Inflammatory macrophage (primary cell): ENCODE results near the gene BTN3A1.

Experiments used
- DNase-seq, 2 donors: peaks; one replicate each; pipeline ENCODE4 v3.0.0-alpha.2; 2020 to 2022

BTN3A1 gene

DNA sequence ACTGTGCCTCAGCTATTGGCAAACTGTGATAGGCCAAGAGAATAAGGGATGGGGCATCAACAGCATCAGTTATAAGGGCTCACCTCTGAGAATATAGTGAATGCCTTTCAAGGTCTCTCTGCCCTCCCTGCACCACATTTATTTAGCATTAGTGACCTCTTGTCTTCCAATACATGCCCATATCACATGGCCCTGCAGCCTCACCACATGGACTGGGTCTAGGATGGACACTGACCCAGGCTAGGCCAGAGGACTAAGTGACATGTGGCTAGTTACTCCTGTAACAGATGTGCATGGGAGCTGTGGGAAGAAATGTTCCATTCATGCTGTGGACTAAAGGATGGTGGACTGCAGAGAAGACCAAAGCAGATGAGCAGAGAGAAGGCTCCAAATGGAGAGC, 22.3 kb upstream of the BTN3A1 start:
- no peak for DNase-seq

DNA sequence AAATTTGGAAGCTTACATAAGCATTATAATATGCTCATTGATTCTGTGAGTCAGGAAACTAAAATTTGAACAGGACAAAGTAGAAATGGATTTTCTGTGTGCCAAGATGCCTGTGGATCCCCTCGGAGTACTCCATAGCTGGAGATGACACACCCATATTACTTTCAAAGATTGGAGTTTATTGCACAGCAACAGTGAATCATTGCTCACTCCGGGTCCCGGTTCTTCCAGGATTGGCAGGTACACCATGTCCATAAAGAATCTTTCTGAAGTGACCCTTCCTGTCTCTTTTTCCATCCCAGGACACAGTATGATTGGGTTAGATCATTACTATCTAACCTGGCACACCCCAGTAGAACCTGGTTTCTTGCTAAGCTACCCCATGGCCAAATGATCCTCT, 21.8 kb upstream of the BTN3A1 start:
- DNase-seq, result no peak

DNA sequence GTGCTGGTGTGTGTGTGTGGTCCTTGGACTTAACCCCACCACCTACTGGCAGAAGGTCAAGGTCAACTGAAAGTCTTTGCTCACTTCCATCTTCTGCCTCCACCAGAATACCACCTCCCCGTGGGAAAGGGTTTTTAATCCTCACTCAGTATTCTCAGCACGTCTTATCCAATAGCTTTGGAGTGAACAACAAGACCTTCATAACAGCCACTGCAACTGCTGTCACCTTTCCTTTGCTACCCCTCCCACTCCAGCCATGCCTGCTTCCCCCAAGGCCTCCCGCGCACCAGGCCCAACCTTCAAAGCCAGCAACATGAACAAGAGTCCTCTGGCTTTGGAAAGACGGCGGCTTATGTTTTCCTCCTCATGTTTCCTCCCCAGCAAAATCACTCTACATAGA, 20.0 kb upstream of the BTN3A1 start:
- DNase-seq, result no peak

DNA sequence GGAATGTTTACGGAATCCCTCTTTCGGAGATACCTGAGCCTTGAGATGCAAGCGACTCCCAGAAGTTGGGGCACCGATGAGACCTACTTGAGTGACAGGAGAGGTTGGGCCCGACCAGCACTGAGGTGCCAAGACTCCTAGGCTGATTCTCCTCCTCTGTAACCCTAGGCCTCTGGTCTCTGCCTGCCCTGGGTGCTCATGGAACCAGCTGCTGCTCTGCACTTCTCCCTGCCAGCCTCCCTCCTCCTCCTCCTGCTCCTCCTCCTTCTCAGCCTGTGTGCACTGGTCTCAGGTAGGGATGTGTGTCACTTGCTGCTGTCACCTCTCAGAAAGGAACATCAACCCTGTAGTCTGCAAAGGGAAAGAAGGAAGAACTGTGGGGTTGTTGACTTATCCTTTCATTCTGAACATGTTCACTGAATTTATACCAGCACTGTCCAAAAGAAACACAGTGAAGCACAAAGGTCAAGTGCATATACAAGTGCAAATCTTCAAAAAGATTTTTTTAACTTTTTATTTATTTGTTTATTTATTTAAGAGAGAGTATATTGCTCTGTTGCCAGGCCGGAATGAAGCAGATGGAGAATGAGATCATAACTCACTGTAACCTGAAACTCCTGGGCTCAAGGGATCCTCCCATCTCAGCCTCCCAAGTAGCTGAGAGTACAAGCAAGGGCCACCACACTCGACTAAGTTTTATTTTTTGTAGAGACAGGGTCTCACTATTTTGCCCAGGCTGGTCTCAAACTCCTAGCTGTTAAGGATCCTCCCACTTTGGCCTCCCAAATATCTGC, 18.3 kb upstream of the BTN3A1 start:
- DNase-seq, result no peak

DNA sequence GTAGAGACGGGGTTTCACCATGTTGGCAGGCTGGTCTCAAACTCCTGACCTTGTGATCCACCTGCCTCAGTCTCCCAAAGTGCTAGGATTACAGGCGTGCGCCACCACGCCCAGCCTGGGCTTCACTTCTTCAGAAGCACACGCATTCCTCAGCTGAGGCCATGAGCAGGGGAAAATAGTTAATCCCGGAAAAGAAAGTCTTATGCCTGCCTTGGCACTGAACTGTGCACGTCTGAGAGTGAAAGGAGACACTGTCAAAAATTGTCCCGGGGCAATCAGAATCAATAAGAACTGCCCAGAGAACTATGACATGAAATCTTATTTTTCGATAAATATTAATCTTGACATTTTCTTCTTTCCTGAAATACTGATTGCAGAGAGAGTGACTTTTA, 16.3 kb upstream of the BTN3A1 start:
- no peak for DNase-seq

DNA sequence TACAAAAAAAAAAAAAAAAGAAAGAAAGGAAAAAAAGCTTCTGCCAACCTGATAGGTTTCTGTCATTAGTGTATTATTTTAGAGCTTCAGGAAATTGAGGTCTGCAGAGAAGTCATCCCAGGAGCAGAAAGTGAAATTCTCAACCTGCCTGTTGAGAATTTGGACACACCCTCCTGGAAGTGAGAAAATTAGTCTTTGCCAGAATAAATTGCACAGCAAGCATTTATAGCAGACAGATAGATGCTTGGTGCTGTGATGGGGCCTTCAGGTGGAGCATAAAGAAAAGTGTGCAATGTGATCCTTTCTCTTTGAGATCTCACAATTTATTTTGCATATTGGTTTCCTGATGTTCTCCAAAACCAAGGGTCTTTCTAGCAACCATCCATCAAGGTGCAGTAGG, 14.5 kb upstream of the BTN3A1 start:
- no peak for DNase-seq

DNA sequence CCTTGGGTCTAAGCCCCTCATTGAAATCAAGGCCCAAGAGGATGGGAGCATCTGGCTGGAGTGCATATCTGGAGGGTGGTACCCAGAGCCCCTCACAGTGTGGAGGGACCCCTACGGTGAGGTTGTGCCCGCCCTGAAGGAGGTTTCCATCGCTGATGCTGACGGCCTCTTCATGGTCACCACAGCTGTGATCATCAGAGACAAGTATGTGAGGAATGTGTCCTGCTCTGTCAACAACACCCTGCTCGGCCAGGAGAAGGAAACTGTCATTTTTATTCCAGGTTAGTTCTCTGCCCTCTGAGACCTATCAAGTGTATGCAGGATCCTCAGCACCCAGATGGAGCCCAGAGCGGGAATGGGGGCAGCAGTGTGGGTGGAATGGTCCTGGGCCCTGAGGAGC, 14.1 kb upstream of the BTN3A1 start:
- no peak for DNase-seq

DNA sequence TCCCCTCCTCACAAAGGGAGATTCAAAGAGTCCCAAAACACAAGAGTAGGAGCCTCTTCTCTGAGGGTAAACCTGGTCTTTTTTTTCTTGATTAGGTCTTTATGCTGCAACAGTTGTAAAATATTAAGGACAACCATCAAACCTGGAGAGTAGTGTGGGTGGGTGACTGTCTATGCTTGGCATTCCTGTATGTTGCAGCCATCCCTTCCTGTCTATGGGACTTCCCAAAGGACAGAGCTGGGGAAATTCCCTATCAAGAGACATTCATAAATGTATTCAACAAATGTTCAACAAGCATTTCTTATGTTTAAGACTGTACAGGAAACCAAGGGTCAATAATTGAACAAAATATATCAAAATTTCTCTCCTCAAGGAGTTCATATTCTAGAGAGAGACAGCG, 13.6 kb upstream of the BTN3A1 start:
- DNase-seq, result no peak

DNA sequence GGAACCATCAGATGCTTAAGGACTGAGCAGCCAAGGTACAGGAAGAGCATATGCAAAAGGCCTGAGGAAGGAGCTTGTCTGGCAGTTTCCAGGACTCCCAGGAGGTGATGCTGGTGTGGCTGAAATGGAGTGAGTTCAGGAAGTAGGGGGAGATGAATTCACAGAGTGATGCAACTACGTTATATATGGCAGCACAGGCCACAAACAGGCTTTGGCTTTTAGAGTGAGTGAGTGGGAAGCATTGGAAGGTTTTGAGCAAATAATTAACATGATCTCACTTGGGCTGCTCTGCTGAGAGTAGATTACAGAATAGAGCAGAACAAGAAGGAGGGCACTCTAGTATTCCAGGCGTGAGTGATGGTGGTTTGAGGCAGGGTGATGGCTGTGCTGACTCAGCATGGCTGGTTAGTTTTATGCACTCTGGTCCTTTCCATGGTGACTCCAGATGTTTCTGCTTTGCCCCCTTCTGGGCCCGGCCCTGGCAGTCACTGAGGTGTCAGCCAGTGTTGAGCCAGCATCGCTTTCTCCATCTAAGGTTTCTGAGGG, 12.7 kb upstream of the BTN3A1 start:
- DNase-seq, result peak; percentile 64 to 68

DNA sequence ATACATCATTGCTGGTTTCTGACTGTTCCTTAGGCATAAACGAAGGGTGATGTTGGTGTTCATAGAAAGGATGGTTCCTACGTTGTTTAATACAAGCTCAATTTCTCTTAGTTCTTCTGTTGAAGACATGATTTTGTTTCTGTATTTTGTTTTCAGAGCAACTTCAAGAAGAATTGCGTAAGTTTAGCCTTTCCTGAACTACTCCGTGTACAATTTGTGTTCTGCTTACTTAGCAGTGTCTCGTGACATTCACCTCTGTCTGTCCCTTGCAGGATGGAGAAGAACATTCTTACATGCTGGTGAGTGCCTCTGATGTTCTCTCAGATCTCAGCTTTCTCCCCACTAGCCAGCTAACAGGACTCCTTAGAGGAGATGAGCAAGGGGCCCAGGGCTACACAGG, 11.5 kb upstream of the BTN3A1 start:
- DNase-seq, result peak in 1 of 2 donors; percentile 32

DNA sequence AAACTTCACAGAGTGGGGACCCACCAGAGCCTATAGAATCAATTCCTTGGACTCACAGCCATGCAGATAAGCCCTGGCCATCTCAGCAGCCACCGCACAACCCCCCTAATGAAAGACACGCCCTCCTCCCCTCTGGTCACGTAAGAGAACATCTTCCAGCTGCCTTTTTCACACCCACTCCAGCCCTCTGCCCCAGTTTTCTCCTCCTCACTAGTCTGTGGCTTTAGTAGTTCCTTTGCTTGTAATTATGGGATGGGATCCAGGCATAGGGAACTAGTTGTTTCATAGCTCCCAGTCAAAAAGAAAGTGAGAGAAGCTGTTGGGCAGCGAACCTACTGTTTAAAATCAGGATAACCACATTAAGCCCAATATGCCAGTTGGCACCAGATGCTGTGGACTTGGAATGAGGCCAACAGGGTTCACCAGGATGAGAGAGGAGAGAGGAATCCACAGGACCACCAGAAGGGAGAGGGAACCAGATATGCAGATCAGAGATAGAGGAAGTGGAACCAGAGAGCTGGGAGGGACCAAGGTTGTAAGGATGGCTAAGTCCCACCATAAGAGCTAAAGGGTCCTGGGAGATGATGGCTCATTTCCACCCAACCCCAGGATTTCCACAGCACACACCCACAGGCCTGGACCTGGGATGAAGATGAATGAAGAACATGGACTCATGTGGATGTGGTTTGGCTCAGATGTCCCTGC, 9.0 kb upstream of the BTN3A1 start:
- peak; percentile 64 to 71 for DNase-seq

DNA sequence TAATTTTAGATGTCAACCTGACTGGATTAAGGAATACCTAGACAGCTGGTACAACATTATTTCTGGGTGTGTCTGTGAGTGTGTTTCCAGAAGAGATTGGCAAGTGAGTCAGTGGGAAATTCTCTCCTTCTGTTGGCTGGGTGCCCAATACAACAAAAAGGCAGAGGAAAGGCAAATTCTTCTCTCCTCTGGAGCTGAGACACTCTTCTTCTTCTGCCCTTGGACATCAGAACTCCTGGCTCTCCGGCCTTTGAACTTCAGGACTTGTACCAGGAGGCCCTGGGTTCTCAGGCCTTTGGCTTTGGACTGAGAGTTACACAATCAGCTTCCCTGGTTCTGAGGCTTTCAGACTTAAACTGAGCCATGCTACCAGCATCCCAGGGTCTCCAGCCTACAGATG, 7.8 kb upstream of the BTN3A1 start:
- no peak for DNase-seq

DNA sequence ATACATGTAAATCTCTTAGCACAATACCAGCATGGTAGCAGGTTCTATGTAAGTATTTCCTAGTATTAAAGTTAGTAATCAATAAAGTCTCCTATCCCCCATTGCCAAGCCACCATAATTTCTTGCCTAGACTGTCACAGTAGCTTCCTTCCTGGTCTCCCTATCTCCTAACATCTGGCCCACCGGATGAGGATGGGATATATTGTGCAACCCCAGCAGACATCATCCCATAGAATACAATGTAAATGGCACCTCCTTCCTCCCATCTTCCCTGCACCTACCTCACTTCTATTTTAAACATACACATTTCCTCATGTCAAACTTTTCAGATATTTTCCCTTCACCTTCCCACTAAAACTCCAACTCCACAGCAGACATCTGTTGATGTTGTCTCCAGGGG, 3.5 kb upstream of the BTN3A1 start:
- DNase-seq, result no peak

DNA sequence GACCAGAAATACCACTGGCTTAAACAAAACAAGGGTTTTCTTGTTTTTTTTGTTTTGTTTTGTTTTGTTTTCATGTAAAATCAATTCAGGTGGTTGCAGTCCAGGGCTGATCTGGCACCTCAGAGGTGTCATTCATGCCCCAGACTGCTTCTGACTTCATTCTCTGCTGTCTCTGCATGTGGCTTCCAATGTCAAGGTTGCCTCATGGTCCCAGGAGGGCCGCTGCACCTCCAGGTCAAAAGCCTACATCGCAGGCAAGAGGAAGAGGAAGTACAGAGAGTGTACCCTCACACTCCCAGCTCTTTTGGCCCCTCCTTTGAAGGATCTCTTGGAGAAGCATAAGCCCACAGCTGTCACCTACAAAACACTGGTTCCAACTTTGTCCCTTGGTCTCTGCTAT, 1.4 kb upstream of the BTN3A1 start:
- DNase-seq, result no peak

DNA sequence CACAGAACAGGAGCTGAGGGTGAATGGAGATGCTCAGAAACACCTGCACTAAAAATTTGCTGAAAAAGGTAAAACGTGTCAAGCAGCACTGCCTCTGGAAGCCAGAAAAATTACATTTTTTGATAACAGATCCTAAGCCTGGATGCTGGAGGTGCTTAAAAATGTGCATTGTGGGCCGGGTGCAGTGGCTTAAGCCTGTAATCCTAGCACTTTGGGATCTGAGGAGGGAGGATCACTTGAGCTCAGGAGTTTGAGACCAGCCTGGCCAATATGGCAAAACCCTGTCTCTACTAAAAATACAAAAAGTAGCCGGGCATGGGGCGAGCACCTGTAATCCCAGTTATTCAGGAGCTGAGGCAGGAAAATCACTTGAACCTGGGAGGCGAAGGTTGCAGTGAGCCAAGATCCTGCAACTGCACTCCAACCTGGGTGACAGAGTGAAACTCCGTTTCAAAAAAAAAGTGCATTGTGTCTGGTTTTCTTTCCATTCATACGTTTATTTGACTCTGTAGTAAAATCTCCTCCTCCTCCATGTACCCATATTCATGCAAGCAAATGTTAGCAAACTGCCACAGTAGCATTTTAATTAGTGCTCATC, 587 bp upstream of the BTN3A1 start:
- no peak for DNase-seq

DNA sequence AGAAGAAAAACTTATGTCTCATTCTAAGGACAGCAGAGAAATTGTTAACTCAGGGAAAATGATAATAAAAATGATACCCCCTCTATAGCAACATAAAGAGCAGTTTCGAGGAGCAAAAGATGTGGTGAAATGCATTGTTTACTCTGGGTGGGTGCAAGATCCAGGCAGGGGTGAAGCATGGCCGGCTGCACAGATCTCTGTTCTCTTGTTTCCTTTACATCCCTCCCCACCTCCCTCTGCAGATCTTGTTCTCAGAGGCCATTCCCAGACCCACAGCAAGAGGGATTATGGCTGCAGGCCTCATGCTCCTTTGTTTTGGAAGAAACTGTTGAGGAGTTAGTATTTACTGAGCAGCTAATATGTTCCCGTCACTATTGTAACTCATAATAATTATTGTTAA, 1.8 kb downstream of the BTN3A1 start:
- DNase-seq, result no peak

DNA sequence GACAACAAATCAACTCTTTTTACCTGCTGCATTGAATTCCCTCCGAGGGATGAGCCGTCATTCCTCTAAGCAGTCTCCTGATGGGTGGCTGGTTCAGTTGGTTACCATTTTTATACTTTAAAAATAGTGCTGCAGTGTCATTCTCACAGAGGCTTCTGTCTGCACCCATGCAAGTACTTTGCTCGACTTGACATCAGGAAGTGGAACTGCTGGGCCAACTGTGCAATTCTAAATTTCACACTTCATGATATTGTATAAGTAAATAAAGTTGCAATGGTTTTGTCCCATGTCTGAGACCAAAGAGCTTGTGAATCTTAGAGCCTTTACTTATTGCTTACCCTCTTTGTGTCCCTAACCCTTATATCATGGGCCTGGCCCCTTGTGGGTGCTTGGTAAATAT, 2.5 kb downstream of the BTN3A1 start:
- DNase-seq, result peak; percentile 48 to 50

DNA sequence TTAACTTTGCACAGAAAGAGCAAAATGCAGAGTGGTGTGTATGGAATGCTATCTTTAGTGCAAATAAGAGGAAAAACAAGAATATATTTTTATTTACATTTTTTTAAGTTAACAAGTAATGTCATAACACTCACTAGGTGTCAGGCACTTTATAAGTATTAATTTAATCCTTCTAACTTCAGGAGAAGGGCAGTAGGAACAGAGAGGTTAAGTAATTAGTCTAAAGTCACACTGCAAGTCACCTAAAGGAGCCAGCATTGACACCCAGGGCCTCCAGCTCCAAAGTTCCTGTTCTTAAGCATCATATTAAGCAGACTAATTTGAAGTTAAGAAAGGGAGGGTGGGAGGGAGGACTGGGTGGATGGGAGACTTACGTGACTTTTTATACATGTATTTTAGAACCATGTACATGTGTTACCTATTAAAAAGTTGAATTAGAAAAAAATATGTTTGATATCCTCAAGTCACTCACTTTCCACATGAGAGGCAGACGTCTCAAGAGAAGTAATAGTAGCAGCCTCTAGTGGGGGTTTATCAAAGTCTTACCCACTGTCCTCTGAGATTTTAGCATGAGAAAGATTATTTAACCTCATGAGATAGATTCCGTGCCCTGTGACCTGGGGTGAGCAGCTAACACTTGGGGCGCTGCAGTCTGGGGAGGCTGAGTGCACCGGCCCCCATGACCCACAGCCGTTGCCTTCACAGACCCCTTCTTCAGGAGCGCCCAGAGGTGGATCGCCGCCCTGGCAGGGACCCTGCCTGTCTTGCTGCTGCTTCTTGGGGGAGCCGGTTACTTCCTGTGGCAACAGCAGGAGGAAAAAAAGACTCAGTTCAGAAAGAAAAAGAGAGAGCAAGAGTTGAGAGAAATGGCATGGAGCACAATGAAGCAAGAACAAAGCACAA, 7.0 kb downstream of the BTN3A1 start:
- no peak for DNase-seq

DNA sequence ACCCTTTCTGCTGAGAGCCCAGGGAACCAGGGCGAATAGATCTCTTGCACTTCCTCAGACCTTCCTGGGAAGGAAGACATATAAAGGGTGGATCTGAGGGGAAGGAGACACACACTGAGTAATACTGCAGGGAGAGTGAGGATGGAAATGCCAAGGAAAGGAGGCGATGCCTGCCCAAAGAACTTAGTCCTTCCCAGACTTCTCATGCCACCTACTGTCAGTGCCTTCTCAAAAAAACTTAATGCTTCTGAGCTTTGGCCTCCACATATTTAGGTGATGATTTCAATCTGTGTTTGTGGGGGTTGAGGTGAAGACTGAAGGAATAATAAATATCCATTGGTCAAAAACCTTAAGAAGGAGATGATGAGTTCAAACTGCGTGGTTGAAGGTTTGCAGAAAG, 9.7 kb downstream of the BTN3A1 start:
- DNase-seq, result no peak

DNA sequence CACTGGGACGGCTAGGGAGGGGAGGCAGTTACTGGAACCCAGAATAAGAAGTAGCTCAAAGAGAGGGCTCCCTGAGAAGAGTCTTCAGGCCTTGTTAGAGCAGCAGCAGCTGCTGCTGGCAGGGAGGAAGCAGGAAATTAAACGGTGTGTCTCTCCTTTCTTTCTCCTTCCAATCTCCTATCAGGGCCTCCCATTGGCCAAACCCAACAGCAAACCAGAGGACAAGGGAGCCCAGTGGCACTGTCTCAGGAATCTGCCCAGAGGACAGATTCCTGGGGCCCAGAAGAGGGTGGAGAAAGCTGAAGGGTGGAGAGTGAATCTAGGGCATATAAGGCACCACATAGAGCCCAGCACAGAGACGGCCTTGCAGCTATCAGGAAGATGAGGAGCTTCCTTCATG, 10.2 kb downstream of the BTN3A1 start:
- no peak for DNase-seq

DNA sequence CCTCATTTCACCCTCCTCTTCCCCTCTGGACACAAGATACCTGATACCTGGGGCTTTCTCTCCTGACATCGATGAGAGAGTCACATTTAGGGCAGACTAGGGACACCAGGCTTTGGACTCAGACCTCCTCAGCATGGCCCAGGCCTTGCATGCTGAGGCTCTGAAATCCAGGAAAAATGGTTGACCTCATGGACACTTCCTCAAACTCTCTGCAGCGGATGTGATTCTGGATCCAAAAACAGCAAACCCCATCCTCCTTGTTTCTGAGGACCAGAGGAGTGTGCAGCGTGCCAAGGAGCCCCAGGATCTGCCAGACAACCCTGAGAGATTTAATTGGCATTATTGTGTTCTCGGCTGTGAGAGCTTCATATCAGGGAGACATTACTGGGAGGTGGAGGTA, 10.9 kb downstream of the BTN3A1 start:
- no peak for DNase-seq

DNA sequence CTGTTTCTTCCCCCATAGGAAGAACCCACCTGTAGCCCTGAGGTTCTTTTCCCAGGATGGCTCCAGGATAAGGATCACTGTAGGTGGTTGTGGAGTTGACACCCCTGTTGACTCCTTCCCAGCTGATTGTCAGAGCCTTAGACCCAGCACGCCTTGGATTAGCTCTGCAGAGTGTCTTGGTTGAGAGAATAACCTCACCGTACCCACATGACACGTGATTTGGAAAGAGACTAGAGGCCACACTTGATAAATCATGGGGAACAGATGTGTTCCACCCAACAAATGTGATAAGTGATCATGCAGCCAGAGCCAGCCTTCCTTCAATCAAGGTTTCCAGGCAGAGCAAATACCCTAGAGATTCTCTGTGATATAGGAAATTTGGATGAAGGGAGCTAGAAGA, 12.2 kb downstream of the BTN3A1 start:
- no peak for DNase-seq
